Activated T-cell treated with anti-CD3 and anti-CD28 coated beads, Interleukin-2, amount 50 U/mL, for 4 hours (primary cell): Measurements from ENCODE around the gene PPP3CA. TPM values are rescaled to one million over a fixed set of nuclear protein-coding genes. Genes with fewer than 3 reads are reported as not detected.

Experiments
- ATAC-seq, 2 donors: fragments of 200-7000 bp; cut with Tn5 transposase; one replicate each; pipeline ENCODE4 v1.10.0; 2021
- DNase-seq: peaks from one replicate; pipeline ENCODE4 v3.0.0-alpha.2; 2020
- H3K27me3 Mint-ChIP-seq: one replicate; pipeline ENCODE4 v1.8.0; 2021; ENCODE audit warnings: low read depth, mixed read lengths
- H3K36me3 Mint-ChIP-seq: one replicate; pipeline ENCODE4 v1.8.0; 2022; ENCODE audit warnings: mixed read lengths; ENCODE audit not compliant: insufficient read depth
- H3K4me1 Mint-ChIP-seq: one replicate; pipeline ENCODE4 v1.8.0; 2021; ENCODE audit warnings: low read depth, mixed read lengths
- H3K4me3 Mint-ChIP-seq: one replicate; pipeline ENCODE4 v1.8.0; 2021; ENCODE audit warnings: mild to moderate bottlenecking, moderate library complexity, mixed read lengths
- H3K9me3 Mint-ChIP-seq: one replicate; pipeline ENCODE4 v1.8.0; 2021; ENCODE audit warnings: mixed read lengths
- total RNA-seq, 3 donors: library from RNA; stranded (reverse); gene quantifications; one replicate each; pipeline ENCODE4 v1.2.1, GENCODE V29; 2021

The PPP3CA gene
- 10 to 100 TPM in 1 of 3 donors, 1 to 10 TPM in 2; 6.7 to 11.6 (median 9.4) TPM for total RNA-seq

DNA sequence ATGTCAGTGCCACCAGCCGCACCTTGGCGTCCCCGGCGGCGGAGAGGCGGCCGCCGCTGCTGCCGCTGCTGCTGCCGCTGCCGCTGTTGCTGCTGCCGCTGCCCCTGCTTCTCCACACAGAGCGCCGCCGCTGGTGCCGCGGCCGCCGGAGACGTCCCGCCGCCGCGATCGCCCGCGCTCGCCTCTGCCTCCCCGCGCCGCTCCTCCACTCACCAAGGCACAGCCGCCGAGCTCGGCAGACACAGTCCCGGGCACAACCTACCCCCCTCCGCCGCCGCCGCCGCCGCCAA lies at the start of gene PPP3CA:
Gene PPP3CA (minus strand): TSS at position 260 of the 290 bp plus-strand sequence.
- Mint-ChIP-seq H3K27me3 (peaks cover 15% of the 10 kb centered on the region), H3K36me3 (no peaks in the 10 kb centered on the region), H3K4me3 (peak within 1 kb of the TSS; percentile 96), H3K4me1 (peaks cover 39% of the 10 kb centered on the region), H3K9me3 (no peaks in the 10 kb centered on the region)
- DNase-seq (no peak), ATAC-seq (peak in 1 of 2 donors; percentile 41)

DNA sequence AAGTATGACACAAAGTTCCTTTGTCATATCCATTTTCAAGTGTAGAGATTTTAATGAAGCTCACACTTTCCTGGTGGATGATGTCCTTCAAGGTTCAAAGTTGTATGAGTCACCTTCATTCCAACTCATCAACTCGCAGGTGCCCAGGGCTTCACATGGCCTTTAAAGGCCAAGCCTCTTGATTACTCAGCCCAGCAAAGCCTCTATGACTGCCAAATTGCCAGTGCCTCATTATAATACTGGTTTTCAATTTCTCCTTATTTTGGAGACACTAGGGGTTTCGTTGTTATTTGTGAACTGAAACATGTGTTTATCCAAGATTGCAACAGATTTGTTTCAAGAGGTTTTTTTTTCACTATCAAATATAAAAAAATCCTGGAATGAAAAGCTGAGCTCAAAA lies 45.9 kb upstream of the PPP3CA start:
- no peak for DNase-seq
- H3K4me3 Mint-ChIP-seq = no peak overlapping the region

DNA sequence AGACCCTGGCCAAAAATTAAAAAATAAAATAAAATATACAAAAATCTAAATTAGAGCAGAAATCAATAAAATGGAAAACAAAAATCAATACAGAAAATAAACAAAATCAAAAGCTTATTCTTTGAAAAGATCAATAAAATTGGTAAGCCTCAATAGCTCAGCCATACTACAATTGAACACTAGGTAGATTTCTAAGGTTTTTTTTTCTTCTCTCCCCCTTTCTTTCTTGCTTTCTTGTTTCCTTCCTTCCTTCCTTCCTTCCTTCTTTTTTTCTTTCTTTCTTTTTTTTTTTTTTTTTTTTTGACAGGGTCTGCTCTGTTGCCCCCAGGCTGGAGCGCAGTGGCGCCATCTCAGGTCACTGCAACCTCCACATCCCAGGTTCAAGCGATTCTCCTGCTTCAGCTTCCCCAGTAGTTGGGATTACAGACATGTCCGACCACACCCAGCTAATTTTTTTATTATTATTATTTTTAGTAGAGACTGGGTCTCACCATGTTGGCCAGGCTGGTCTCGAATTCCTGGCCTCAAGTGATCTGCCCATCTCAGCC lies 23.4 kb upstream of the PPP3CA start:
- Mint-ChIP-seq H3K4me1 (no peaks in the 10 kb centered on the region), H3K4me3 (no peak overlapping the region), H3K27me3 (peaks cover 8% of the 10 kb centered on the region), H3K9me3 (peaks cover 5% of the 10 kb centered on the region), H3K36me3 (no peaks in the 10 kb centered on the region)
- no peak for ATAC-seq
- no peak for DNase-seq

More for the DNA sequence above, 45.9 kb upstream of the PPP3CA start:
- Mint-ChIP-seq H3K27me3 (peaks cover 9% of the 10 kb centered on the region), H3K9me3 (peaks cover 4% of the 10 kb centered on the region), H3K4me1 (no peaks in the 10 kb centered on the region), H3K36me3 (no peaks in the 10 kb centered on the region)
- ATAC-seq = no peak

- peaks cover 16% of the 10 kb centered on the region for H3K27me3 Mint-ChIP-seq
- no peak for DNase-seq
- ATAC-seq = no peak
- no peaks in the 10 kb centered on the region for H3K4me1 Mint-ChIP-seq
- no peak overlapping the region for H3K4me3 Mint-ChIP-seq
- H3K36me3 Mint-ChIP-seq = no peaks in the 10 kb centered on the region
- peaks cover 8% of the 10 kb centered on the region for H3K9me3 Mint-ChIP-seq
Observed at GRCh38 chr4:101367201-101367600, 19.9 kb upstream of the PPP3CA start.

- Mint-ChIP-seq H3K36me3 (no peaks in the 10 kb centered on the region), H3K9me3 (peaks cover 8% of the 10 kb centered on the region), H3K27me3 (peaks cover 17% of the 10 kb centered on the region), H3K4me3 (no peak overlapping the region), H3K4me1 (no peaks in the 10 kb centered on the region)
- ATAC-seq (no peak), DNase-seq (no peak)
Observed at GRCh38 chr4:101366331-101366730, 19.0 kb upstream of the PPP3CA start.

DNA sequence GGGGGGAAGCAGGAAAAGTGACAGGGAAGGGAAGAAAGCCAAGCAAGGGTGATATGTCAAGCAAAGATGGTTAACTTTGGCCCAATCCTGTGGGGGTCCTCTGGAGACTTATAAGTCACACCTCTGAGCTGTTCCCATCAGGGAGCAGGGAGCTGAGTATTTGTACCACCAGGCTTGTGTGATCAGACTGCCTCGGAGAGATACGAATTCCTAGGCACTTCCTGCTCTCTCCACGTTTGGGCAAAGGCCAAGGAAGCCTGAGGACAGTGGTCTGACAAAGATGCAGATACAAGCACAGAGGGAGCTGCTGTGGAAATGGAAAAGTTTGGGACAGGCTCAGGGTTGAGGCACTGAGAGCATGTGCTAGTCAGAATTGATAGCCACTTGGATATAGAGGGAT lies 10.4 kb upstream of the PPP3CA start:
- no peaks in the 10 kb centered on the region for H3K4me1 Mint-ChIP-seq
- H3K27me3 Mint-ChIP-seq = peaks cover 2% of the 10 kb centered on the region
- ATAC-seq = no peak
- no peak overlapping the region for H3K4me3 Mint-ChIP-seq
- no peaks in the 10 kb centered on the region for H3K36me3 Mint-ChIP-seq
- DNase-seq = no peak
- no peaks in the 10 kb centered on the region for H3K9me3 Mint-ChIP-seq

GRCh38 chr4:101356928-101357327 lies 9.6 kb upstream of the PPP3CA start:
- Mint-ChIP-seq H3K9me3 (no peaks in the 10 kb centered on the region), H3K4me3 (no peak overlapping the region), H3K27me3 (peaks cover 2% of the 10 kb centered on the region), H3K4me1 (no peaks in the 10 kb centered on the region), H3K36me3 (no peaks in the 10 kb centered on the region)
- DNase-seq (no peak), ATAC-seq (no peak)

GRCh38 chr4:101355767-101356702 lies 8.7 kb upstream of the PPP3CA start:
- Mint-ChIP-seq H3K9me3 (no peaks in the 10 kb centered on the region), H3K4me3 (no peak overlapping the region), H3K27me3 (no peaks in the 10 kb centered on the region), H3K4me1 (no peaks in the 10 kb centered on the region), H3K36me3 (no peaks in the 10 kb centered on the region)
- no peak for ATAC-seq
- DNase-seq = no peak

GRCh38 chr4:101355246-101355645 lies 7.9 kb upstream of the PPP3CA start:
- no peaks in the 10 kb centered on the region for H3K36me3 Mint-ChIP-seq
- H3K4me1 Mint-ChIP-seq = no peaks in the 10 kb centered on the region
- H3K4me3 Mint-ChIP-seq = no peak overlapping the region
- H3K27me3 Mint-ChIP-seq = no peaks in the 10 kb centered on the region
- H3K9me3 Mint-ChIP-seq = no peaks in the 10 kb centered on the region
- DNase-seq (no peak), ATAC-seq (no peak)

GRCh38 chr4:101349801-101350064 lies 2.4 kb upstream of the PPP3CA start:
- no peaks in the 10 kb centered on the region for H3K36me3 Mint-ChIP-seq
- ATAC-seq (no peak), DNase-seq (no peak)
- H3K9me3 Mint-ChIP-seq = no peaks in the 10 kb centered on the region
- H3K4me3 Mint-ChIP-seq = no peak overlapping the region
- peaks cover 20% of the 10 kb centered on the region for H3K4me1 Mint-ChIP-seq
- peaks cover 15% of the 10 kb centered on the region for H3K27me3 Mint-ChIP-seq

DNA sequence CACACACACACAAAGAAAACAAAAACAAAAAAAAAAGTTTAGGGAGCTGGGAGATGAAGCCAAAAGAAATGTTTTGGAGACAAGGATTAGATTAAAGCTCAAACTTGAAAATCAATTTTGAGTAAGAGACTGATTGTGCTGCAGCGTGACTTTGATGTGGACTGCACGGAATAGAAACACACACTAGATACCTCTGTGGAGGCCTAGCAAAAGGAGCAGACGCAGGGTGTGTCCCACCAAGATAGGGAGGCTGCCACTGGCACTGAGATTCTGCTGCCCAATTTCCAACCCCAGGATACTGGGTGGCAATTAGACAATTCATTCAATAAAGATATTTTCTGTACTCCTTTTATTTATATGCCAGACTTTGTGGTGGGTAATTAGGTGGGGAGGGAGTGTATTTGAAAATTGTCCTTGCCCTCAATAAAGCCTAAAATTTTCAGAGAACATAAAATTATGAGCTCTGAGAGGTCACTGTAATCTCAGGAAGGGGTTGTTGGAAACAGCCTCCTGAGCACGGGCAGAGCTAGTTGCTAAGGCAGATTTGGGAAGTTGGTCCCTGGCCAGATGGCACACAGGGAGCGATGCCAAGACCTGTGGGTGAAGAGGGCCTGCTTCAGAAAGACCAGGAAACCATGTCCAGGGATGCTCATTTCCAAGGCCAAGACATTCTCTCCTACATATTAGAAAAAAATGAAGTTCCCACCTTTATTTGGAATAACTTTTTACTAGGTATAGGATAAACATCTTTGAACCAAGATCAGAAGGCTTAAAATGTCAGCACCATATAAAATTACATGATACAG lies 1.9 kb upstream of the PPP3CA start:
- H3K4me1 Mint-ChIP-seq = peaks cover 24% of the 10 kb centered on the region
- H3K4me3 Mint-ChIP-seq = peak overlapping the region; percentile 96
- no peaks in the 10 kb centered on the region for H3K36me3 Mint-ChIP-seq
- H3K27me3 Mint-ChIP-seq = peaks cover 15% of the 10 kb centered on the region
- DNase-seq = no peak
- H3K9me3 Mint-ChIP-seq = no peaks in the 10 kb centered on the region
- no peak for ATAC-seq

GRCh38 chr4:101348367-101348827 lies 1.1 kb upstream of the PPP3CA start:
- Mint-ChIP-seq H3K36me3 (no peaks in the 10 kb centered on the region), H3K4me1 (peaks cover 27% of the 10 kb centered on the region), H3K9me3 (no peaks in the 10 kb centered on the region), H3K4me3 (peak overlapping the region; percentile 96), H3K27me3 (peaks cover 15% of the 10 kb centered on the region)
- ATAC-seq (no peak), DNase-seq (no peak)

- DNase-seq (peak; percentile 99), ATAC-seq (peak; percentile 89 to 90)
- H3K27me3 Mint-ChIP-seq = peaks cover 15% of the 10 kb centered on the region
- peak overlapping the region; percentile 96 for H3K4me3 Mint-ChIP-seq
- peaks cover 34% of the 10 kb centered on the region for H3K4me1 Mint-ChIP-seq
- H3K9me3 Mint-ChIP-seq = no peaks in the 10 kb centered on the region
- no peaks in the 10 kb centered on the region for H3K36me3 Mint-ChIP-seq
Observed at GRCh38 chr4:101347557-101348366, 436 bp upstream of the PPP3CA start.
